IPS-NIHi11 (cell line): ENCODE data around the gene CLSTN2.
A peak's percentile ranks its signal among the peaks of the same experiment; 100 is the strongest.

Experiments
- DNase-seq: peaks from one replicate; pipeline ENCODE4 v3.0.0; 2012; ENCODE audit warnings: mixed read lengths, low spot score

CLSTN2 gene

GRCh38 chr3:140007081-140007480 lies 72.1 kb downstream of the CLSTN2 start:
- no peak for DNase-seq

GRCh38 chr3:140007911-140008869 lies 73.2 kb downstream of the CLSTN2 start:
- no peak for DNase-seq

GRCh38 chr3:140010391-140010790 lies 75.4 kb downstream of the CLSTN2 start:
- no peak for DNase-seq

- no peak for DNase-seq
Measured at GRCh38 chr3:140011086-140011485, 76.1 kb downstream of the CLSTN2 start.

GRCh38 chr3:140011611-140012277 lies 76.8 kb downstream of the CLSTN2 start:
- DNase-seq, result no peak

GRCh38 chr3:140013220-140013619 lies 78.2 kb downstream of the CLSTN2 start:
- no peak for DNase-seq

GRCh38 chr3:140014831-140015495 lies 80.0 kb downstream of the CLSTN2 start:
- no peak for DNase-seq

GRCh38 chr3:140015741-140016140 lies 80.8 kb downstream of the CLSTN2 start:
- DNase-seq, result no peak

- no peak for DNase-seq
Measured at GRCh38 chr3:140018556-140018955, 83.6 kb downstream of the CLSTN2 start.

GRCh38 chr3:140019946-140020345 lies 85.0 kb downstream of the CLSTN2 start:
- no peak for DNase-seq

GRCh38 chr3:140020541-140020940 lies 85.6 kb downstream of the CLSTN2 start:
- DNase-seq, result no peak

- no peak for DNase-seq
Measured at GRCh38 chr3:140021269-140021668, 86.3 kb downstream of the CLSTN2 start.

GRCh38 chr3:140022066-140022770 lies 87.2 kb downstream of the CLSTN2 start:
- DNase-seq, result no peak

- no peak for DNase-seq
Measured at GRCh38 chr3:140023616-140024530, 88.9 kb downstream of the CLSTN2 start.

- DNase-seq, result no peak
Measured at GRCh38 chr3:140031170-140031569, 96.2 kb downstream of the CLSTN2 start.

GRCh38 chr3:140034058-140034457 lies 99.1 kb downstream of the CLSTN2 start:
- no peak for DNase-seq

- no peak for DNase-seq
Measured at GRCh38 chr3:140035871-140036270, 100.9 kb downstream of the CLSTN2 start.

- DNase-seq, result no peak
Measured at GRCh38 chr3:140050396-140050795, 115.4 kb downstream of the CLSTN2 start.

GRCh38 chr3:140051019-140051957 lies 116.3 kb downstream of the CLSTN2 start:
- DNase-seq, result peak; percentile 31
